ENCODE measurements around the gene GLI1.
"Not testable (repeated sequence)": the region's sequence is repeated elsewhere in the genome, so short reads cannot be mapped to it uniquely, and the experiment has no call there.

Gene GLI1

DNA sequence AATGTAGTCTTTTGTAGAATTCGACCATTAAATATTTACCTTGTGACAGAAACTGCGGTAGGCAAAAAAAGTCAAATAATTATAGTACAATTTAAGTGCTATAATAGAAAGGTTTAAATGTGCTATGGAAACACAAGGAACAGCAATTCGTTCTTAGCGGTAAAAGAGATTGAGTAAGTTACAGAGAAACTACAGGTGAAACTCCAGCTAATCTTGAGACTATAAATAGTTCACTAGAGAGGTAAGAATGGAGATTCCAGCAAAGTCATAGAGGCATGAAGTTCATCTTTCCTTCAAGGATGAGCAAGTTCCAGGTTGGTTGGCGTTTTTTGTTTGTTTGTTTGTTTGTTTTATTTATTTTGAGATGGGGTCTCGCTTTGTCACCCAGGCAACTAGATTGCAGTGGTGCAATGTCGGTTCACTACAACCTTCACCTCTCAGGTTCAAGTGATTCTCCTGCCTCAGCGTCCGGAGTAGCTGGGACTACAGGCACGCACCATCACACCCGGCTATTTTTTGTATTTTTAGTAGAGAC is 27.9 kb upstream of the GLI1 start:
- peaks cover 34% of the 10 kb centered on the region for H3K4me1 Mint-ChIP-seq (ENCODE audit: low read depth)
- intact Hi-C loops (cut with micrococcal nuclease) = no loop called here
- no peaks in the 10 kb centered on the region for H3K27me3 Mint-ChIP-seq
- peaks cover 7% of the 10 kb centered on the region for H3K36me3 Mint-ChIP-seq (ENCODE audit: low read depth)
- peak overlapping the region; percentile 86 for H3K4me3 Mint-ChIP-seq
- no peaks in the 10 kb centered on the region for H3K9me3 Mint-ChIP-seq
- peak overlapping the region; percentile 98 for H3K27ac Mint-ChIP-seq

DNA sequence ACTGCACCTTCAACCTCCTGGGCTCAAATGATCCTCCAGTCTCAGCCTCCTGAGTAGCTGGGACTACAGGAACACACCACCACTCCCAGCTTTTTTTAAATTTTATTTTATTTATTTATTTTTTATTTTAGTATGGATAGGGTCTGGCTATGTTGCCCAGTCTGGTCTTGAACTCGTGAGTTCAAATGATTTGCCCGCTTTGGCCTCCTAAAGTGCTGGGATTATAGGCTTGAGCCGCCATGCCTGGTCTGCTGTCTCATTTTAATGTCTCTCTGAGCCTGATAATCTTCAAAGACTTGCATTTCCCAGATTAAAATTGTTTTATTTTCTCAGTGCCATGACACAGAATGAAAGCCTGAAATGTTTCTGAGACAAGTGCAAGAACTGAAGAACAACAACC is 26.2 kb upstream of the GLI1 start:
- Mint-ChIP-seq H3K36me3 (ENCODE audit: low read depth) (peaks cover 7% of the 10 kb centered on the region), H3K27ac (no peak overlapping the region), H3K9me3 (no peaks in the 10 kb centered on the region), H3K4me1 (ENCODE audit: low read depth) (peaks cover 28% of the 10 kb centered on the region), H3K27me3 (no peaks in the 10 kb centered on the region), H3K4me3 (no peak overlapping the region)
- intact Hi-C loops (cut with micrococcal nuclease) = no loop called here

DNA sequence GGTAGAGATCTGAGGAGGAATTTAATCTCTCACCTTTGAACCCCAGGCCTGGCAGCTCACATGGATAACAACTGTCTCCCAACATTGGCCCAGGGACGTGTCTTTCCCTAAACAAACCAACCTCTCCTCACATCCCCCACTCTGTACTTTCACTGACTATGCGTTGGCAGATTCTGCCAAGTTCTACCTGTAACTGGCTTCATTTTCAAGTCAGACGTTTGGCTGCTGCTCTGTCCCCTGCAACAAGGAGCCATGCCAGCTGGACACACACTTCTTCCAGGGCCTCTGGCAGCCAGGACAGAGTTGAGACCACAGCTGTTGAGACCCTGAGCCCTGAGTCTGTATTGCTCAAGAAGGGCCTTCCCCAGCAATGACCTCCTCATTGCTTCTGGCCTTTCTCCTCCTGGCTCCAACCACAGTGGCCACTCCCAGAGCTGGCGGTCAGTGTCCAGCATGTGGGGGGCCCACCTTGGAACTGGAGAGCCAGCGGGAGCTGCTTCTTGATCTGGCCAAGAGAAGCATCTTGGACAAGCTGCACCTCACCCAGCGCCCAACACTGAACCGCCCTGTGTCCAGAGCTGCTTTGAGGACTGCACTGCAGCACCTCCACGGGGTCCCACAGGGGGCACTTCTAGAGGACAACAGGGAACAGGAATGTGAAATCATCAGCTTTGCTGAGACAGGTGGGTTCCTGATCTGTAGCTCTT is 24.9 kb upstream of the GLI1 start, which contains the start of gene INHBC:
Gene INHBC (plus strand): TSS at position 268 of the 707 bp plus-strand sequence. CDS start 103 bp downstream, at position 371.
- no peak within 1 kb of the TSS for H3K4me3 Mint-ChIP-seq

DNA sequence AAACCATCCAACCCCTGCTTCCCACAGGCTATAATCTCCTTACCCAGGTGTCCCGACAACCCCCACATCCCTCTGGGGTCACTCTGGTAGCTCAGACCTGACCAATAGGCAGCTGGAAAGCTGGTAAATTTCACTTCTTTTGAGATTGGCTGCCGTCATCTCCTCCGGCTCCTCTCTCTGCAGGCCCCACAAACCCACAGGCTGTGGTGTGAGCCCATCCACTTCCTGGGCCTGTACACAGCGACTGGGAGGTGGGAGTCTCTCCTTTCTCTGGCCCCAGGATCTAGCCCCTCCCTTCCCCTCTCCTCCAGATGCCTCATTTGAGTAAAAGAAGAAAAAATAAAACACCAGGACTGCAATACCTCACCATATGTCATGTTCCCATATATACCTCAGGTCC is 24.3 kb upstream of the GLI1 start:
- Mint-ChIP-seq H3K36me3 (ENCODE audit: low read depth) (peaks cover 2% of the 10 kb centered on the region), H3K4me1 (ENCODE audit: low read depth) (peaks cover 14% of the 10 kb centered on the region), H3K27ac (peak overlapping the region; percentile 60), H3K27me3 (no peaks in the 10 kb centered on the region), H3K9me3 (no peaks in the 10 kb centered on the region), H3K4me3 (no peak overlapping the region)
- intact Hi-C loops (cut with micrococcal nuclease) = no loop called here

More for the DNA sequence above, 24.9 kb upstream of the GLI1 start, which contains the start of gene INHBC:
- peaks cover 19% of the 10 kb centered on the region for H3K4me1 Mint-ChIP-seq (ENCODE audit: low read depth)
- H3K36me3 Mint-ChIP-seq (ENCODE audit: low read depth) = peaks cover 7% of the 10 kb centered on the region
- no peaks in the 10 kb centered on the region for H3K27me3 Mint-ChIP-seq
- intact Hi-C loops (cut with micrococcal nuclease) = no loop called here
- H3K27ac Mint-ChIP-seq = peak within 1 kb of the TSS; percentile 60
- H3K9me3 Mint-ChIP-seq = no peaks in the 10 kb centered on the region

DNA sequence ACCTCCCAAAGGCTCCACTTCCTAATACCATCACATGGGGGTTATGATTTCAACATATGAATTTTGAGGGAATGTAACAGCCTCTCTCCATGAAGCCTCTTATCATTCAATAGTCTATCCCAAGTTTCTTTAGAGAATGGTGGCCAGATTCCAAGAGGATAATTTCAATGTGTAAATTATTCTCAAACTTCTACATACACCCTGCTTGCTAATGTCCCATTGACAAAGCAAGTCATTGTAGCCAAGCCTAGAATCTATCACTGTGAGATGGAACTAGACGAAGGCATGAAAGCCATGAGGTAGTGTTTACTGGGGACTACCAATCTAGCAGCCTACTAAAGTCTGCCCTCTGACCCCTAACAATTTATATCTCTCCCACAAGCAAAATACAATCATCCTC is 21.2 kb upstream of the GLI1 start:
- no peaks in the 10 kb centered on the region for H3K36me3 Mint-ChIP-seq (ENCODE audit: low read depth)
- intact Hi-C loops (cut with micrococcal nuclease) = no loop called here
- no peak overlapping the region for H3K27ac Mint-ChIP-seq
- no peaks in the 10 kb centered on the region for H3K9me3 Mint-ChIP-seq
- H3K27me3 Mint-ChIP-seq = peaks cover 2% of the 10 kb centered on the region
- H3K4me3 Mint-ChIP-seq = no peak overlapping the region
- peaks cover 12% of the 10 kb centered on the region for H3K4me1 Mint-ChIP-seq (ENCODE audit: low read depth)

DNA sequence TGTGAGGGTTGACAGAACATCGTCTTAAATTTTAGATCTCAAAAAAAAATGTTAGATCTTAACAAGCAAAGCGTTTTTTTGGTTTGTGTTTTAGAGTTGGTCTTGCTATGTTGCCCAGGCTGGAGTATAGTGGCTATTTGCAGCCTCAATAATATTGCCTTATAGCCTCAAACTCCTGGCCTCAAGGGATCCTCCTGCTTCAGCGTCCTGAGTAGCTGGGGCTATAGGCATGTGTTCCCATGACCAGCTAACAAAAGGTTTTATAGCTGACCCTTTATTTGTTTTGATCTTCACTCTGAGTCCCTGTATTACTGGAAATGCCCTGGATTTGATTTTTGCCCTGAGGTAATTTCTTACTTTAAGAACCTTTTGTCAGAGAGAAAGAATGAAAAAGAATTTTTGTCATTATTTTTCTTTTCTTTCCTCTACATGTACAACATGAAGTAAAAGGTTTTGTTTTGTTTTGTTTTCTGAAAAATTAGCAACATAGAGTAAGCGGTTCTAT is 19.8 kb upstream of the GLI1 start:
- Mint-ChIP-seq H3K4me1 (ENCODE audit: low read depth) (peaks cover 19% of the 10 kb centered on the region), H3K4me3 (no peak overlapping the region), H3K27me3 (peaks cover 2% of the 10 kb centered on the region), H3K9me3 (no peaks in the 10 kb centered on the region), H3K27ac (no peak overlapping the region), H3K36me3 (ENCODE audit: low read depth) (no peaks in the 10 kb centered on the region)
- intact Hi-C loops (cut with micrococcal nuclease) = no loop called here

DNA sequence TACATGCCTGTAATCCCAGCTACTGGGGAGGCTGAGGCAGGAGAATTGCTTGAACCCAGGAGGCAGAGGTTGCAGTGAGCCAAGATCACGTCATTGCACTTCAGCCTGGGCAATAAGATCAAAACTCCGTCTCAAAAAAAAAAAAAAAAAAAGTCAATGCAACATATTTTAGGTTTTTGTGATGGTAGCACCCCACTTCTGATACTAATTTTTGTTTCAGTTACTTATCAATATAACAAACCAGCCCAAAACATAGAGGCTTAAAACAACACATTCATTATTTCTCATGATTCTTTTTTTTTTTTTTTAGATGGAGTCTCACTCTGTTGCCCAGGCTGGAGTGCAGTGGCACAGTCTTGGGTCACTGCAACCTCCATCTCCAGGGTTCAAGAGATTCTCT is 18.2 kb upstream of the GLI1 start:
- intact Hi-C loops (cut with micrococcal nuclease) = not testable (repeated sequence)

DNA sequence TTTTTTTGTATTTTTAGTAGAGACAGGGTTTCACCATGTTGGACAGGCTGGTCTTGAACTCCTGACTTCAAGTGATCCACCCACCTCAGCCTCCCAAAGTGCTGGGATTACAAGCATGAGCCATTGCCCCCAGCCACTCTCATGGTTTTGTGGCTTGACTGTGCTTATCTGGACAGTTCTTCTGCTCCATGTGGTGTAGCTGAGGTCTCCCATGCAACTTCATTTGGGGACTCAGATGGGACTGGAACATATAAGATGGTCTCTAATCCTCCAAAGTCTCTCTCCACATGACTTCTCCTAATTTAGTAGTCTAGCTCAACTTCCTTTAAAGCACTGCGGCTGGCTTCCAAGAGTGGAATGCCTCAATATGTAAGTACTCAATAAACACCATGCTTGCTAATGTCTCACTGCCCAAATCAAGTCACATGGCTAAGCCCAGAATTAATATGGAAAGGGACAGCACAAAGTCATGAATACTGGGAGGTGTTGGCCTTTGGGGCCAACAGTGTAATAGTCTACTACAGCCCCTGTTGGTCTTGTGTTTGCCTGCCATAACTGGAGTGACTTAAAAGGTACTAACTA is 17.6 kb upstream of the GLI1 start:
- Mint-ChIP-seq H3K9me3 (no peaks in the 10 kb centered on the region), H3K4me3 (no peak overlapping the region), H3K27ac (no peak overlapping the region), H3K4me1 (ENCODE audit: low read depth) (peaks cover 22% of the 10 kb centered on the region), H3K27me3 (peaks cover 2% of the 10 kb centered on the region), H3K36me3 (ENCODE audit: low read depth) (no peaks in the 10 kb centered on the region)
- intact Hi-C loops (cut with micrococcal nuclease) = no loop called here

More for the DNA sequence above, 18.2 kb upstream of the GLI1 start:
- not testable (repeated sequence) for H3K27ac Mint-ChIP-seq; H3K36me3 Mint-ChIP-seq (ENCODE audit: low read depth); H3K9me3 Mint-ChIP-seq; H3K27me3 Mint-ChIP-seq; H3K4me3 Mint-ChIP-seq
- H3K4me1 Mint-ChIP-seq (ENCODE audit: low read depth) = peaks cover 22% of the 10 kb centered on the region

DNA sequence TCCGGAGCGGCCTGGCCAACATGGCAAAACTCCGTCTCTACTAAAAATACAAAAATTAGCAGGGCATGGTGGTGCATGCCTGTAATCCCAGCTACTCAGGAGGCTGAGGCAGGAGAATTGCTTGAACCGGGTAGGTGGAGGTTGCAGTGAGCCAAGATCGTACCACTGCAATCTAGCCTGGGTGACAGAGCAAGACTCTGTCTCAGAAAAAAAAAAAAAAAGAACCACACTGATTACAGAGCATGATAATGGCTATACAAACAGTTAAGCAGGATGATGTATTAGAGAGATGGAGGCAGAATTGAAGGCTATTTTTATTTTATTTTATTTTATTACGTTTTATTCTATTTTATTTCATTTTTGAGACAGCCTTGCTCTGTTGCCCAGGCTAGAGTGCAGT is 15.2 kb upstream of the GLI1 start:
- intact Hi-C loops (cut with micrococcal nuclease) = not testable (repeated sequence)

DNA sequence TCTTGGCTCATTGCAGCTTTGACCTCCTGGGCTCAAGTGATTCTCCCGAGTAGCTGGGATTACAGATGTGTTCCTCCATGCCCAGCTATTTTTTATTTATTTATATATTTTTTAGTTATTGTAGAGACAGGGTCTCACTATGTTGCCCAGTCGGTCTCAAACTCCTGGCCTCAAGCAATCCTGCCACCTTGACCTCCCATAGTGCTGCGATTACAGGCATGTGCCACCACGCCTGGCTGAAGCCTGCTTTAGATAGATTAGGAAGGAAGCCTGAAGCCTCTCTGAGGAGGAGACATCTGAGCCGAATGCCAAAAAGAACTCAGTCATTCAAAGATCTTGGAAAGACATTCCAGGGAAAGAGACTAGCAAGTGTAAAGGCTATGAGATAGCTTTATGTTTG is 14.8 kb upstream of the GLI1 start:
- Mint-ChIP-seq H3K36me3 (ENCODE audit: low read depth) (no peaks in the 10 kb centered on the region), H3K27ac (peak overlapping the region; percentile 69), H3K27me3 (peaks cover 2% of the 10 kb centered on the region), H3K9me3 (no peaks in the 10 kb centered on the region), H3K4me1 (ENCODE audit: low read depth) (peaks cover 22% of the 10 kb centered on the region), H3K4me3 (no peak overlapping the region)
- intact Hi-C loops (cut with micrococcal nuclease) = no loop called here

More for the DNA sequence above, 15.2 kb upstream of the GLI1 start:
- H3K9me3 Mint-ChIP-seq; H3K27me3 Mint-ChIP-seq; H3K4me3 Mint-ChIP-seq; H3K36me3 Mint-ChIP-seq (ENCODE audit: low read depth): not testable (repeated sequence)
- Mint-ChIP-seq H3K4me1 (ENCODE audit: low read depth) (peaks cover 22% of the 10 kb centered on the region), H3K27ac (peak overlapping the region; percentile 69)

DNA sequence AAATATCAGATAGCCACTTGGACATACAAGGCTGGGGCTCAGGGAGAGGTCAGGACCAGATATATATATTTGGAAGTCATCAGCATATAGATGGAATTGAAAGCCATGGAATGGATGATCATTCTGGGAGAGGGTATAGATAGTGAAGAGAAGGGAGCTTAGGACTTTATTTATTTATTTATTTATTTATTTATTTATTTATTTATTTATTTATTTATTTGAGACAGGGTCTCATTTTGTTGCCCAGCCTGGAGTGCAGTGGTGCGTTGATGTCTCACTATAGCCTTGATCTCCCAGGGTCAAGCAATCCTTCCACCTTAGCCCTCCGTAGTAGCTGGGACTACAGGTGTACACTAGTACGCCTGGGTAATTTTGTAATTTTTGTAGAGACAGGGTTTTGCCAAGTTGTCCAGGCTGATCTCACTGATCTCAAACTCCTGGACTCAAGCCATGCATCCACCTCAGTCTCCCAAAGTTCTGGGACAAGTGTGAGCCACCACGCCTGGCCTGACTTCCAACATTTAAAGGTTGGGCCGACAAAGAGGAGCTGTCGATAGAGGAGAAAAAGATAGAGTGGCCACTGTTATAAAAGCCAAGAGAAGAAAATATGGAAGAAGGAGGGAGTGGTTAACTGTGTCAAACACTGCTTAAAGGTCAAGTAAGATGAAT is 13.2 kb upstream of the GLI1 start:
- intact Hi-C loops (cut with micrococcal nuclease) = no loop called here
- Mint-ChIP-seq H3K27ac (no peak overlapping the region), H3K4me3 (no peak overlapping the region), H3K9me3 (no peaks in the 10 kb centered on the region), H3K36me3 (ENCODE audit: low read depth) (no peaks in the 10 kb centered on the region), H3K4me1 (ENCODE audit: low read depth) (peaks cover 16% of the 10 kb centered on the region), H3K27me3 (peaks cover 2% of the 10 kb centered on the region)

DNA sequence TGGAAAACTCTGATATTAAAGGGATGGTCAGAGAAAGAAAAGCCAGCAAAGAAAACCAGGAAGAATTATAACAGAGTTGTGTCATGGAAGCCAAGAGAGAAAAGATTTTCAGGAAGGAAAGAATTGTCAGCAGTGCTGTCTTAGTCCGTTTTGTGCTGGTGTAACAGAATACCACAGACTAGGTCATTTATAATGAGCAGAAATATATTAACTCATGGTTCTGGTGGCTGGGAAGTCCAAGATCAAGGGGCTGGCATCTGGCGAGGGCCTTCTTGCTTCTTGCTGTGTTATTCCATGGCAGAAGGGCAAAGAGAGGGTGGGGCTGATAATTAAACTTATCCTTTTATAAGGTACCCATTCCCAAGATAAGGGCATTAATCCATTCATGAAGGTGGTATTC is 10.9 kb upstream of the GLI1 start:
- Mint-ChIP-seq H3K36me3 (ENCODE audit: low read depth) (no peaks in the 10 kb centered on the region), H3K9me3 (no peaks in the 10 kb centered on the region), H3K4me3 (no peak overlapping the region), H3K27ac (no peak overlapping the region), H3K27me3 (no peaks in the 10 kb centered on the region), H3K4me1 (ENCODE audit: low read depth) (peaks cover 26% of the 10 kb centered on the region)
- intact Hi-C loops (cut with micrococcal nuclease) = no loop called here

DNA sequence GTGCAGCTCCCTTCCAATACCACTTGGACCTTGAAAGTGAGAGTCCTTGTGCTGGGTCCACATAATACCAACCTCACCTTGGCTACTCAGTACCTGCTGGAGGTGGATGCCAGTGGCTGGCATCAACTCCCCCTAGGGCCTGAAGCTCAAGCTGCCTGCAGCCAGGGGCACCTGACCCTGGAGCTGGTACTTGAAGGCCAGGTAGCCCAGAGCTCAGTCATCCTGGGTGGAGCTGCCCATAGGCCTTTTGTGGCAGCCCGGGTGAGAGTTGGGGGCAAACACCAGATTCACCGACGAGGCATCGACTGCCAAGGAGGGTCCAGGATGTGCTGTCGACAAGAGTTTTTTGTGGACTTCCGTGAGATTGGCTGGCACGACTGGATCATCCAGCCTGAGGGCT is 10.2 kb upstream of the GLI1 start:
- Mint-ChIP-seq H3K4me3 (no peak overlapping the region), H3K27me3 (no peaks in the 10 kb centered on the region), H3K4me1 (ENCODE audit: low read depth) (peaks cover 24% of the 10 kb centered on the region), H3K36me3 (ENCODE audit: low read depth) (no peaks in the 10 kb centered on the region), H3K9me3 (no peaks in the 10 kb centered on the region), H3K27ac (no peak overlapping the region)
- intact Hi-C loops (cut with micrococcal nuclease) = no loop called here

DNA sequence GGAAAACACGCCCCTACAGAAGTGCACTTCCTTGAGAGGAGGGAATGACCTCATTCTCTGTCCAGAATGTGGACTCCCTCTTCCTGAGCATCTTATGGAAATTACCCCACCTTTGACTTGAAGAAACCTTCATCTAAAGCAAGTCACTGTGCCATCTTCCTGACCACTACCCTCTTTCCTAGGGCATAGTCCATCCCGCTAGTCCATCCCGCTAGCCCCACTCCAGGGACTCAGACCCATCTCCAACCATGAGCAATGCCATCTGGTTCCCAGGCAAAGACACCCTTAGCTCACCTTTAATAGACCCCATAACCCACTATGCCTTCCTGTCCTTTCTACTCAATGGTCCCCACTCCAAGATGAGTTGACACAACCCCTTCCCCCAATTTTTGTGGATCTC is 9.5 kb upstream of the GLI1 start:
- Mint-ChIP-seq H3K9me3 (no peaks in the 10 kb centered on the region), H3K4me1 (ENCODE audit: low read depth) (peaks cover 21% of the 10 kb centered on the region), H3K36me3 (ENCODE audit: low read depth) (no peaks in the 10 kb centered on the region), H3K27ac (no peak overlapping the region), H3K4me3 (no peak overlapping the region), H3K27me3 (peaks cover under 1% of the 10 kb centered on the region)
- intact Hi-C loops (cut with micrococcal nuclease) = loop anchor here (5.0 kb wide), 1 partner anchor 188 kb away; no protein-coding TSS in a partner anchor

Data from dendritic cell treated with granulocyte-macrophage colony-stimulating factor and Interleukin-4, amounts not matched to agents 40 ng/mL and 50 ng/mL, for 4 days (primary cell).